GM15510 (cell line): ENCODE data around the gene TREH.

Source experiments
- POLR2A ChIP-seq: IDR thresholded peaks from 3 replicates; pipeline ENCODE4 v1.6.1; 2011; ENCODE audit warnings: borderline replicate concordance; ENCODE audit not compliant: insufficient read length; ENCODE audit errors: extremely low read depth

Gene TREH

GRCh38 chr11:118679483-118679882 lies at the start of gene TREH:
TREH (minus strand) TSS chr11:118679650; CDS start chr11:118679627, 23 bp downstream.
- TF ChIP-seq POLR2A = no peak

- TF ChIP-seq POLR2A = no peak
Measured at GRCh38 chr11:118715837-118716260, 36.4 kb upstream of the TREH start.

- no peak for TF ChIP-seq POLR2A
Measured at GRCh38 chr11:118715245-118715831, 35.9 kb upstream of the TREH start.

- no peak for TF ChIP-seq POLR2A
Measured at GRCh38 chr11:118714816-118715215, 35.4 kb upstream of the TREH start.

GRCh38 chr11:118708296-118708695 lies 28.8 kb upstream of the TREH start:
- TF ChIP-seq POLR2A = no peak

- no peak for TF ChIP-seq POLR2A
Measured at GRCh38 chr11:118706546-118706825, 27.0 kb upstream of the TREH start.

GRCh38 chr11:118705791-118706545 lies 26.5 kb upstream of the TREH start:
- no peak for TF ChIP-seq POLR2A

GRCh38 chr11:118705111-118705741 lies 25.8 kb upstream of the TREH start:
- no peak for TF ChIP-seq POLR2A

- TF ChIP-seq POLR2A = no peak
Measured at GRCh38 chr11:118703563-118704106, 24.2 kb upstream of the TREH start.

GRCh38 chr11:118699506-118700220 lies 20.2 kb upstream of the TREH start:
- no peak for TF ChIP-seq POLR2A

GRCh38 chr11:118697346-118697745 lies 17.9 kb upstream of the TREH start:
- no peak for TF ChIP-seq POLR2A

- TF ChIP-seq POLR2A = no peak
Measured at GRCh38 chr11:118696673-118697226, 17.3 kb upstream of the TREH start.

- TF ChIP-seq POLR2A = no peak
Measured at GRCh38 chr11:118694771-118695170, 15.3 kb upstream of the TREH start.

GRCh38 chr11:118694185-118694584 lies 14.7 kb upstream of the TREH start:
- no peak for TF ChIP-seq POLR2A
